ENCODE results near the gene RPL27.

RPL27 gene

DNA sequence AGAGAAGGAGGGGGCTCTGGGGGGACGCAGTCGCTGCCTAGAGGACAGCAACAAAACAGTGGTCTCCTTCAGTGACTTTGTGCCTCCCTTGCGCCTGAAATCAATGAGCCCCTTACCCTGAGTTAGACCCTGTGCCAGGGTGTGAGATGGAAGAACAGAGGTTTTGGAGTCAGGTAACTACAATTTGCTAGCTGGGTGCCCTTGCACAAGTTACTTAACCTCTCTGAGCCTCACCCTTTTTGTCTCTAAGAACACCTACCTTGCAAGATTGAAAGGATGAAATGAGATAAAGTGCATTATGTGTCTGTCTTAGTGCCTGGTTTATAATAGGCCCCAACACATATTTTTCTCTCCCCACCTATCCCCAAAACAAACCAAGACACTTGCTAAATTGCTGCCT, 36.7 kb downstream of the RPL27 start:
- Histone ChIP-seq H3K27me3 (ENCODE audit: insufficient read depth, low read length) (no peaks in the 10 kb centered on the region), H3K36me3 (ENCODE audit: insufficient read depth, low read length) (no peaks in the 10 kb centered on the region), H3K27ac (ENCODE audit: low read depth, low read length) (no peak overlapping the region), H3K79me2 (ENCODE audit: control insufficient read depth, insufficient read depth, low read length, unreplicated experiment) (no peaks in the 10 kb centered on the region), H3K4me1 (ENCODE audit: control insufficient read depth, insufficient read depth, low read length, unreplicated experiment) (no peaks in the 10 kb centered on the region), H2AFZ (ENCODE audit: low read length, unreplicated experiment) (no peak overlapping the region), H3K4me3 (ENCODE audit: low read depth, low read length) (no peak overlapping the region)

DNA sequence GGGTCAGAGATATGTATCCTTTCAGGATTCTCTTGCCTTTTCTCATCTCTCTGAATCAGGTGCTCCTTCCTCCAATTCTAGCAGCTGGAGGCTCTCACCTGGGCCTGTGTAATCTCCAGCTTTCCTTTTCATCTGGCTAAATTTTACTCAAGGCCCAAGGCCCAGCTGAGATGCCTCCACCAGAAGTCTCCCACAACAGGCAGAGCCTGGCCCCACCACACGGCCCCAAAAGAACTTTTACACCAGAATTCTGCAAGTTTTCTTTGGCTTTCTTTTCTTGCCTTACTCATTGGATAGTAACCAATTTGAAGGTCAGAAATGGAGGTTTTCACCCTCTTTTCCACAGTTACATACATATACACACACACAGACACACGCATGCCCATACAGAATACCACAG, 41.4 kb downstream of the RPL27 start:
- H3K79me2 ChIP-seq (ENCODE audit: control insufficient read depth, insufficient read depth, low read length, unreplicated experiment), result no peaks in the 10 kb centered on the region

DNA sequence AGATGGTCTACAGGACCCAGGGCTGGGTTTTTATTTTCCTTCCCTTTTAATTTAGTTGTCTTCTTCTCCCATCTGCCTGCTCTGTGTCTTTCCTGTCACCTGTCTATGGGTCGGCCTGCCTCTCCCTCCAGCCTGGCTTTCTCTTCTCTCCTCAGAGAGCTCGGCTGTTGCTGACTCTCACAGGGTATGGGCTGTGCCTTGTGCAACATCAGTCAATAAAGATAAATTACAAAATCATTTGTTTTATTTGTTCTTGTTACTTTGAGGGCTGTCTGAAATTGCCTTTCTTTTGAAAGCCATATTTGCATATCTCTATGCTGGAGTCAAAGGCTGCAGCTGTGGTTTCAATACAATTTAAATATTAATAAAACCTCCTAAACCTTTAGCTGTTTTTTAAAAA, 42.4 kb downstream of the RPL27 start:
- H3K27ac ChIP-seq (ENCODE audit: low read depth, low read length), result no peak overlapping the region
- no peak overlapping the region for H3K4me3 ChIP-seq (ENCODE audit: low read depth, low read length)
- no peaks in the 10 kb centered on the region for H3K79me2 ChIP-seq (ENCODE audit: control insufficient read depth, insufficient read depth, low read length, unreplicated experiment)
- no peaks in the 10 kb centered on the region for H3K4me1 ChIP-seq (ENCODE audit: control insufficient read depth, insufficient read depth, low read length, unreplicated experiment)
- no peak overlapping the region for H2AFZ ChIP-seq (ENCODE audit: low read length, unreplicated experiment)
- H3K36me3 ChIP-seq (ENCODE audit: insufficient read depth, low read length), result peaks cover 7% of the 10 kb centered on the region; the same call in 1 of the 2 replicates
- no peaks in the 10 kb centered on the region for H3K27me3 ChIP-seq (ENCODE audit: insufficient read depth, low read length)

More for the DNA sequence above, 41.4 kb downstream of the RPL27 start:
- Histone ChIP-seq H3K27me3 (ENCODE audit: insufficient read depth, low read length) (no peaks in the 10 kb centered on the region), H3K4me3 (ENCODE audit: low read depth, low read length) (no peak overlapping the region), H2AFZ (ENCODE audit: low read length, unreplicated experiment) (no peak overlapping the region), H3K4me1 (ENCODE audit: control insufficient read depth, insufficient read depth, low read length, unreplicated experiment) (no peaks in the 10 kb centered on the region), H3K27ac (ENCODE audit: low read depth, low read length) (no peak overlapping the region), H3K36me3 (ENCODE audit: insufficient read depth, low read length) (peaks cover 7% of the 10 kb centered on the region; the same call in 1 of the 2 replicates)

DNA sequence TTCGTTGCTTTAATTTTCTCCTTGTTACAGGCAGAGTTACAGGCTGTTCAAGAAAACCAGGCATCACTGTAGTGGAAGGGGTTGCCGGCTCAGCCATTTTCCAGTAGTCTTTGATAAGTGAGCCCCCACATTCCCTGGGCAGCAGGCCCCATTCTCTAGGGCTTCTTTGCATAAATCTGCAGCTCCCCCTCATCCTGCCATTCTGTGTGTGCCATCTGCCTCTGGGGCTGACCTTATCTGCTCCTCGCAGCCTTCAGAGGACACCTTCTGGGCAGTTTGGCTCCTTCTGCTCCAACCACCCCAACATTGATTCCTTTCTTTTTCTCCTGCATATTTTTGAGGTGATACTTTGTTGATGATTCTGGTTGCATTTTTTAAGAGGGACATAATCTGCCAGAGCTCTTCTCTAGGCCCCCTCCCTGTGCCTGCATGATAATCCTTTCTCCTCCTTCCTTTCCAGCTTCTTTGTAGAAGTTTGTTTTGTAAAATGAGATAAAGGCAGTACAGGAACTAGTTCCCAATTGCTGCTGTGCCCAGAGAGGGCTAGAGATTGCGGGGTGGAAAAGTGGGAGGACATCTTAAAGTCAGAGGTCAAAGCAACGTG, 43.9 kb downstream of the RPL27 start:
- no peak overlapping the region for H2AFZ ChIP-seq (ENCODE audit: low read length, unreplicated experiment)
- no peak overlapping the region for H3K27ac ChIP-seq (ENCODE audit: low read depth, low read length)
- H3K27me3 ChIP-seq (ENCODE audit: insufficient read depth, low read length), result no peaks in the 10 kb centered on the region
- H3K4me1 ChIP-seq (ENCODE audit: control insufficient read depth, insufficient read depth, low read length, unreplicated experiment), result no peaks in the 10 kb centered on the region
- H3K36me3 ChIP-seq (ENCODE audit: insufficient read depth, low read length), result peaks cover 7% of the 10 kb centered on the region; the same call in 1 of the 2 replicates
- H3K4me3 ChIP-seq (ENCODE audit: low read depth, low read length), result no peak overlapping the region
- no peaks in the 10 kb centered on the region for H3K79me2 ChIP-seq (ENCODE audit: control insufficient read depth, insufficient read depth, low read length, unreplicated experiment)

DNA sequence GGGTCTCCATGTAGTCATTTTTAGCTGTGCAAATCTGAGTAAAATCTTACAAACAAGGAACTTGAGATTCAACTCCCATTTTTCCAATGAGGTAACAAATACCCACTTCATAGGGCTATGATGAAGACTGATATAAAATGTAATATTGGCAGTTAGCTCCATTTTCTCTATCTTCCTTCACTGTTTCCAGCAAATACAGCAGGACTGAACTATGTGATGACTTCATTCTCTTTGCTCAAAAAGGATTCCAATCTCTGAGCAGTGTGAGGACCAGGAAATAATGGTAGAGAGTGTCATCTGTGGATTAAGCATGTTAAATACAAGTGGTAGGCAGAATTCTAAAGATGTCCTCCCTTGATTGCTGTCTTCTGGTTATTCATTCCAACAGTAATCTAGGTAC, 45.1 kb downstream of the RPL27 start:
- Histone ChIP-seq H3K79me2 (ENCODE audit: control insufficient read depth, insufficient read depth, low read length, unreplicated experiment) (no peaks in the 10 kb centered on the region), H2AFZ (ENCODE audit: low read length, unreplicated experiment) (no peak overlapping the region), H3K36me3 (ENCODE audit: insufficient read depth, low read length) (peaks cover 7% of the 10 kb centered on the region; the same call in 1 of the 2 replicates), H3K27ac (ENCODE audit: low read depth, low read length) (no peak overlapping the region), H3K27me3 (ENCODE audit: insufficient read depth, low read length) (no peaks in the 10 kb centered on the region), H3K4me1 (ENCODE audit: control insufficient read depth, insufficient read depth, low read length, unreplicated experiment) (no peaks in the 10 kb centered on the region), H3K4me3 (ENCODE audit: low read depth, low read length) (no peak overlapping the region)

DNA sequence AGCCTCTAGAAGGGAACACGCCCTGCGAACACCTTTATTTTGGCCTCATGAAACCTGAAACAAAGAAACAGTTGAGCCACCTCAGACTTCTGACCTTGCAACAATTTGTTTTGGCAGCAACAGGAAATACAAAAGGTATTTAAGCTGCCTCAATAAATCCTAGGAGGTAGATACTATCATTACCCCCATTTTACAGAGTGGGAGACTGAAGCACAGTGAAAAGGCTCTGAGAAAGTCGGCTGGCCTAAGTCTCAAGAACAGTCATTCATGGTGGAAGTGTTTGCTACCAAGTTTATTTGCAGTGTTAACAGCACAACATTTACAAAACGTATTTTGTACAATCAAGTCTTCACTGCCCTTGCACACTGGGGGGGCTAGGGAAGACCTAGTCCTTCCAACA, 45.8 kb downstream of the RPL27 start:
- Histone ChIP-seq H3K79me2 (ENCODE audit: control insufficient read depth, insufficient read depth, low read length, unreplicated experiment) (no peaks in the 10 kb centered on the region), H3K36me3 (ENCODE audit: insufficient read depth, low read length) (peaks cover 7% of the 10 kb centered on the region; the same call in 1 of the 2 replicates), H3K27me3 (ENCODE audit: insufficient read depth, low read length) (no peaks in the 10 kb centered on the region), H3K4me3 (ENCODE audit: low read depth, low read length) (no peak overlapping the region), H3K27ac (ENCODE audit: low read depth, low read length) (no peak overlapping the region), H3K4me1 (ENCODE audit: control insufficient read depth, insufficient read depth, low read length, unreplicated experiment) (no peaks in the 10 kb centered on the region), H2AFZ (ENCODE audit: low read length, unreplicated experiment) (no peak overlapping the region)

DNA sequence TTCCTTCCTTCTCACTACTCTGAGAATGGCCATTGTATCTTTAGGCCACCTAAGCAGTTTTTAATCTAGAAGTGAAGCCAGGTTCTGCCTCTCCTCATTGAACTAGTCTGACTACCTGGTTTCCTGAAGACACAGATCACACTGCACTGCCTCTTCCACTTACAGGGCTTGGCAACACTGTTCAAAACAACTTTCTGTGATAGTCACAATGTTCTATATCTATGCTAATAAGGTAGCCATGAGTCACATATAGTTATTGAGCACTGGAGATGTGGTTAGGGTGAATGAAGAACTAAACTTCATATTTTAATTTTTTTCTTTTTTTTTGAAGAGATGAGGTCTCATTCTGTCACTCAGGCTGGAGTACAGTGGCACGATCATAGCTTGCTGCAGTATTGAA, 53.8 kb downstream of the RPL27 start:
- no peak overlapping the region for H2AFZ ChIP-seq (ENCODE audit: low read length, unreplicated experiment)
- H3K4me1 ChIP-seq (ENCODE audit: control insufficient read depth, insufficient read depth, low read length, unreplicated experiment), result no peaks in the 10 kb centered on the region
- H3K27me3 ChIP-seq (ENCODE audit: insufficient read depth, low read length), result no peaks in the 10 kb centered on the region
- no peak overlapping the region for H3K4me3 ChIP-seq (ENCODE audit: low read depth, low read length)
- H3K27ac ChIP-seq (ENCODE audit: low read depth, low read length), result no peak overlapping the region
- peaks cover 3% of the 10 kb centered on the region; the same call in 1 of the 2 replicates for H3K36me3 ChIP-seq (ENCODE audit: insufficient read depth, low read length)
- no peaks in the 10 kb centered on the region for H3K79me2 ChIP-seq (ENCODE audit: control insufficient read depth, insufficient read depth, low read length, unreplicated experiment)

All from ACC112 (cell line).